Measurements from ENCODE around the gene WFDC9. TPM values are rescaled to one million over a fixed set of nuclear protein-coding genes. Genes with fewer than 3 reads are reported as not detected.
A peak's percentile ranks its signal among the peaks of the same experiment; 100 is the strongest.
"Not testable (repeated sequence)": the region's sequence is repeated elsewhere in the genome, so short reads cannot be mapped to it uniquely, and the experiment has no call there.

The WFDC9 gene
- not detected for polyA plus RNA-seq (ENCODE audit: insufficient read length in 10 of 10)
- long read RNA-seq, donor 1 = 0 reads
- long read RNA-seq, donor 2 = 0 reads
- long read RNA-seq, donor 3 = 0 reads
- long read RNA-seq, donor 4 = 0 reads
- long read RNA-seq, donor 5 = 0 reads
- long read RNA-seq, donor 6 = 0 reads
- long read RNA-seq, donor 7 = 0 reads
- long read RNA-seq, donor 8 = 0 reads
- long read RNA-seq, donor 9 = 0 reads

DNA sequence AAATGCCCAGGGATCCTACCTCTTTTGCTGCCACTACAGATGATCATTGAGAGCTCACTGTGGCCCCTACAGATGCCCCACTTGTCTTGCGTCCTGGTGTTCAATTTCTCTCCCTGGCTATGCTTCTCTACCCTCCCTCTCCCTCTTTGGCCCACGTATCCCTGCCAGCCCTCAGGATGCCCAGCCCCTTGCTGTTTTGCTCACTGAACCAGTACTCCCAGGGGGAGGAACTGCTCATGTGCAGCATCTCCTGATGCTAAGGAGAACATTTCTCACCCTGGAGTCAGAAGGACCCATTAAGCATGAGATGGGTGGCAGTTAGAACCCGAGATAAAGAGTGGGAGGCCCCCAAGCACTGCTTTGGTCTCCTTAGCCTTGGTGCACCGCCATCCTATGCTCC is at the start of gene WFDC9:
WFDC9 (minus strand) TSS at position 101 of the 400 bp plus-strand sequence. CDS start 21,103 bp downstream, outside the sequence.
- DNase-seq = no peak

DNA sequence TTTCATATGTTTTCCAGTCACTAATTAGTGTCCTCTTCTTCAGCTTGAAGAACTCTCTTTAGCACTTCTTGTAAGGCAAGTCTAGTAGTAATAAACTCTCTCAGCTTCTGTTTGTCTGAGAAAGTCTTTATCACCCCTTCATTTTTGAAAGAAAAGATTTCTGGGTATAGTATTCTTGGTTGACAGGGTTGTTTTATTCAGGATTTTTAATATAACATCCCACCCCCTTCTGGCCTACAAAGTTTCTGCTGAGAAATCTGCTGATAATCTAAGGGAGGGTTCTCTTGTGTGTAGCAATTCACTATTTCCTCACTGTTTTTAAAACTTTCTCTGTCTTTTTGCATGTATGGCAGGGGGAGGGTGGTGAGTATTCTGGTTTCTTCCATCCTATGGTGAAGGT is 48.6 kb upstream of the WFDC9 start:
- no peak for DNase-seq

DNA sequence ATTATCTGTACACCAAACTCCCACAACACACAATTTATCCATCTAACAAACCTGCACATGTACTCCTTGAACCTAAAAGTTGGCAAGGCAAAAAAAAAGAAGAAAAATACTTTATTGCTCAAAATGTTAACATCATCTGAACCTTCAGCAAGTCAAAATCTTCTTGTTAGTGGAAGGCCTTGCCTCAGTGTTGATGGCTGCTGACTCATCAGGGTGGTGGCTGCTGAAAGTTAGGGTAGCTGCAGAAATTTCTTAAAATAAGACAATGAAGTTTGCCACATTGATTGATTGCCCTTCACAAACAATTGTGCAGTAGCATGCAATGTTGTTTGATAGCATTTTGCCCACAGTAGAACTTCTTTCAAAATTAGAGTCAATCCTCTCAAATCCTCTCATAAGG is 41.7 kb upstream of the WFDC9 start:
- no peak for DNase-seq

DNA sequence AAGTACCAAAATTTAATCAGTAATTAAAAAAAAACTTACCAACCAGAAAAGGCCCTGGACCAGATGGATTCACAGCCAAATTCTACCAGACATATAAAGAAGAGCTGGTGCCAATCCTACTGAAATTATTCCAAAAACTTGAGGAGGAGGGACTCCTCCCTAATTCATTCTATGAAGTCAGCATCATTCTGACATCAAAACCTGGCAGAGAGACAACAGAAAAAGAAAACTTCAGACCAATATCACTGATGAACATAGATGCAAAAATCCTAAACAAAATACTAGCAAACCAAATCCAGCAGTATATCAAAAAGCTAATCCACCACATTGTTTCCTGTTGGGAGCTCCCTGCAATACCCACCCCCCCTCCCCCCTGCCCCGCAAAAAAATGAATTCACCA is 39.1 kb upstream of the WFDC9 start, which contains the start of gene WFDC11:
WFDC11 (minus strand) TSS at position 101 of the 400 bp plus-strand sequence. CDS start 19,639 bp downstream, outside the sequence.
- no peak for DNase-seq

DNA sequence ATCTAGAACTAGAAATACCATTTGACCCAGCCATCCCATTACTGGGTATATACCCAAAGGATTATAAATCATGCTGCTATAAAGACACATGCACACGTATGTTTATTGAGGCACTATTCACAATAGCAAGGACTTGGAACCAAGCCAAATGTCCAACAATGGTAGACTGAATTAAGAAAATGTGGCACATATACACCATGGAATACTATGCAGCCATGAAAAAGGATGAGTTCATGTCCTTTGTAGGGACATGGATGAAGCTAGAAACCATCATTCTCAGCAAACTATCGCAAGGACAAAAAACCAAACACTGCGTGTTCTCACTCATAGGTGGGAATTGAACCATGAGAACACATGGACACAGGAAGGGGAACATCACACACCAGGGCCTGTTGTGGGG is 26.0 kb upstream of the WFDC9 start:
- DNase-seq = not testable (repeated sequence)

DNA sequence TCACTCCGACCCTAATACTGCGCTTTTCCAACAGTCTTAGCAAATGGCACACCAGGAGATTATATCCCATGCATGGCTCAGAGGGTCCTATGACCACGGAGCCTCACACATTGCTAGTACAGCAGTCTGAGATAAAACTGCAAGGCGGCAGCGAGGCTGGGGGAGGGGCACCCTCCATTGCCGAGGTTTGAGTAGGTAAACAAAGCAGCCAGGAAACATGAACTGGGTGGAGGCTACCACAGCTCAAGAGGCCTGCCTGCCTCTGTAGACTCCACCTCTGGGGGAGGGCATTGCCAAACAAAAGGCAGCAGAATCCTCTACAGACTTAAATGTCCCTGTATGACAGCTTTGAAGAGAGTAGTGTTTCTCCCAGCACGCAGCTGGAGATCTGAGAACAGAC is 20.6 kb upstream of the WFDC9 start:
- not testable (repeated sequence) for DNase-seq

DNA sequence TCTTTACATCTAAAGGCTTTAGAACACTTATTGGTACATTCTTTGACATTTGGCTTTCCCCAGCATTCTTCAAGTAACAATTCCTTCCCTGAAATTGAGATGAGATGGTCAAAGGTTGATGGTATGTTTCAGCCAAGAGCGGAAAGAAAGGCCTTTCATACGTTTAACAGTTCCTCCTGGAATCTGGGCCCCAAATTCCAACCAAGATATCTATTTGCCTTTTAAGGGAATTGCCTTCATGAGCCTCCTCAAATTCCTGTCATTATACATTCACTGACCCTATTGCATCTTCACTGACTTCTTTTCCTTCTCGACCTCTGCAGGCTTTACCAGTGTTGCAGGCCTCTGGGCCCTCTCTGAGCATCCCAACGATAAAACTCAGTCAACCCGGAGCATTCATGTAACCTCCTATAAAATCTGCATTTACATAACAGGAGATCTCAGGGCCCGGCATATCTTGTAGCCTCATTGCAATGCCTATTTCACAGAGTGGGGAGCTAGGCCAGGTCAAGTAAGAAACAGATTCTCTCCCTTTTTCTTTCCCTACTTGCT is 18.3 kb upstream of the WFDC9 start:
- no peak for DNase-seq

DNA sequence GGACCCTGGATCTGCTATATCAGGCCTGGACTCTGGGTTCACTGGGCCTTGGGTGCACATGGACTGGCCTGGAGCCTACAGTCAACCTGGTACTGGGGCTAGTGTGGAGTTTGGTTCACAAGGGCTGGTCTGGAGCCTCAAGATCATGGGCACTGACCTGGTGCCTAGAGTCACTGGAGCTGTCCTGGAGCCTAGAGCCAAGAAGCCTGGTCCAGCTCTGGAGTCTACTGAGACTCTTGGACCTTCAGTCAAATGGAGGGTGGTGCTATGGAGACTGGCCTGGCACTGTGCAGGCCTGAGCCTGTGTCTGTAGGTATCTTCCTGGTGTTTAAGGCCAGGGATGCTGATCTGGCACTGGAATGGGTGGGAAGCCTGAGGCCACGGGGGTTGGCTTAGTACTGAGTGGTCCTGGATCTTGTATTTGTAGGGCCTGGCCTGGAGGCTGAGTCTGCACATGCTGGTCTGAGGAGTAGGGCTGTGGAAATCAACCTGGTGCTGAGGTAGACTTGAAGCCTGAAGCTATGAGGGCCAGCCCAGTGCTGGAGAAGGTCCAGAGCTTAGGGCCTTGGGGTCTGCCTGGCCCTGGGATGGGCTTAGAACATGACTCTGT is 16.5 kb upstream of the WFDC9 start:
- DNase-seq = no peak

DNA sequence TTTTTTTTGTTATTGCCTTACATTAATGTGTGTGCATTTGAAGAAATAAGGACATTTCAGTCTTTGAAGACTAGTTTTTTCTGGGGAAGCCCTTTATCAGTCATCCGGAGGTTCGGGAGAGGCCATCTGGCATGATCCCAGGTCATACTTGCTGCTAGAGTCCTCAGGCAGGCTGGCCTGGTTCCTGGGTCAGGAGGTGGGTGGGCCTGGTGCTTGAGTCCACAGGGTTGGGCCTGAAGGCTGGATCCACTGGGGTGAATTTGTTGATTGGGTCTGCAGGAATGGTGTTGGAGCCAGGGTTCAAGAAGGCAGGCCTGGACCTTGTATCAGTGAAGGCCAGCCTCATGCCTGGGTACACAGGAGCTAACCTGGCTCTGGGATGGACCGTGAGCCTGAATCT is 15.8 kb upstream of the WFDC9 start:
- DNase-seq = no peak

DNA sequence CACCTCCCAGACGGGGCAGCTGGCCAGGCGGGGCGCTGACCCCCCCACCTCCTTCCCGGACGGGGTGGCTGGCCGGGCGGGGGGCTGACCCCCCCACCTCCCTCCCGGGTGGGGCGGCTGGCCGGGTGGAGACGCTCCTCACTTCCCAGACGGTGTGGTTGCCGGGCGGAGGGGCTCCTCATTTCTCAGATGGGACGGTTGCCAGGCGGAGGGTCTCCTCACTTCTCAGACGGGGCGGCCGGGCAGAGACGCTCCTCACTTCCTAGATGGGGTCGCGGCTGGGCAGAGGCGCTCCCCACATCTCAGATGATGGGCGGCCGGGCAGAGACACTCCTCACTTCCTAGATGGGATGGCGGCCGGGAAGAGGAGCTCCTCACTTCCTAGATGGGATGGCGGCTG is 14.8 kb upstream of the WFDC9 start:
- not testable (repeated sequence) for DNase-seq

DNA sequence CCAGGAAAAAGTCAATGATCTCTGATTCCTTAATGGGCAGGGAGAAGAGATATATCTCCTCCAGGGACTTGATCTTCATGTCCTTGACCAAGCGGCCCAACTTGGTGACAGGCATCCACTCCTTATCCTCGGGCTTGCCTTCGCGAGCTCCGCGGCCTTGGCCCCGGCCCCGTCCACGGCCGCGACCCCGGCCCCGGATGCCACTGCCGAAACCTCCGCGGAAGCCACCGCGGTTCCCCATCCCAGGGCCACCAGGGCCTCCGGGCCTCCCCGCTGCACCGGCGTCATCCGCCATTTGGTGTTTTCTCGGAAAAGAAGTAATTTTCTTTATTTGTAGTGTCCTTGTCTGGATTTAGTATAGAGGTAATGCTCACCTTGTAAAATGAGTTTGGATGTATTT is 10.0 kb upstream of the WFDC9 start:
- not testable (repeated sequence) for DNase-seq

DNA sequence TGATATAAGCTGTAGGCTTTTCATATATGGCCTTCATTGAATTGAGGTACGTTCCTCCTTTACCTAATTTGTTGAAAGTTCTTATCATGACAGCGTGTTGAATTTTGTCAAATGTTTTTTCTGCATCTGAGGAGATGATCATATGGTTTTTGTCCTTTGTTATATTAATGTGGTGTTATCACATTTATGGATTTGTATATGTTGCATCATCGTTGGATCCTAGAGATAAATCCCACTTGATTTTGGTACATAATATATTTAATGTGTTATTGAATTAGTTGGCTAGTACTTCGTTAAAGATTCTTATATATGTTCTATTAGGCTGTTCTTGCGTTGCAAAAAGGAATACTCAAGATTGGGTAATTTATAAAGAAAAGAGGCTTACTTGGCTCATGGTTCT is 8.6 kb upstream of the WFDC9 start:
- no peak for DNase-seq

DNA sequence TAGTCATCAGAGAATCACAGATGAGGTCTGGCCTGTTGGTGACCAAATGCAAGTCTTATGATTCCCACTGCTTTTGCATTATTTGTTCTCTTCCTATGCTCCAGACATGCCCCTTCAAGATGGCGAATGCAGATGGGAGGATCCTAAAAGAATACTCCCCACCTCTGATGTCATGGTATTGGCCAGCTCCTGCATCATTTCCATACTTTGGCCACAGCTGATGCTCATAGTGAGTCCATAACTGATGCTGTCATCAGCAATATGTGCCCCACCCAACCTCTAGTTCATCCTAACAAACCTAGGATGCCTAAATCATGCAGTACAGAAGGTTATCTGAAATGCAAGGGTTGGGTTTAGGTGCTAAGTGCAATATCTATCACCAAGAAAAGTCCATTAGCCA is 5.4 kb upstream of the WFDC9 start:
- no peak for DNase-seq

DNA sequence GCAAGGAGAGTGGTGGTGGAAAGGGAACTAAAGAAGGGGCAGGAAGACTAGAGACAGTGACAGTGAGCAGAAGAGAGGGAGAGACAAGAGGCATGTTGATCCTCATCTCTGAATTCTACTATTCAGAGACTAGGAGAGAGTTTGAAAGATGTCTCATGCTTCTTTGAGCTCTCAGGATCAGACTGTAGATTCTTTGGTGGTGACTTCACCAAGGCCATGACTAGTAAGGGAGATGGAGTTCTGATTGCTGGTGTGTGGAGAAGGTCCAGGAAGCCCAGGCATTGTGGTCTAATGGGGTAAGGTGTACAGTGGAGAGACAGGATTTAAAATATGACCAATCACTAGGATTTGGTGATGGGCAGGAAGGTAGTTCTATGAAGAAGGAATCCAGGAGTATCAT is 713 bp downstream of the WFDC9 start:
- no peak for DNase-seq

DNA sequence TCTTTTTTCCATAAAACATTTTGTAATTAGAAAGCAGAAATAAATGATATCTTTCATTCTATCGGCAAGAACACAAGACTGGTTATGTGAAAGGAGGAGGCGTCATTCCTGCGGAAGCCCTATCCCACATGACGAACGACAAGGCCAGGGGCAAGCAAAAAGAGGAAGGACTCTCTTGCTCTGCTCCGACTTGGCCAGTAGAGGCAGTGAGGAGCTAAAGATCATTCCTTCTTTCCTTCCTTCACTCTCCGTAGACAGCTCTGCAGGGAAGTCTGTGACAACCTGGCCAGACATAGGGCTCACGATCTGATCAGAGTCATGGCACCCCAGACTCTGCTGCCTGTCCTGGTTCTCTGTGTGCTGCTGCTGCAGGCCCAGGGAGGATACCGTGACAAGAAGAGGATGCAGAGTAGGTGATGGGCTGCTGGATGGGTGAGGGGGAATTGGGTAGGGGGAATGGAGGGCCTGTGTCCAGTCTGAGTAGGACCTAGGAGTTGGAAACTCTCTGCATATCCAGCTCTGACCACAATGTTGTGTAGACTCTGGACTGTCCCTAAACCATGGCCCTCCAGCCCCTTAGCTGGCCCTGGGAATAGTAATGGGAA is 1.5 kb downstream of the WFDC9 start, which contains the start of gene WFDC10A:
WFDC10A (plus strand) TSS at position 244 of the 605 bp plus-strand sequence; CDS start at position 319, 75 bp downstream.
- peak; percentile 10 to 30 (median 20) for DNase-seq

DNA sequence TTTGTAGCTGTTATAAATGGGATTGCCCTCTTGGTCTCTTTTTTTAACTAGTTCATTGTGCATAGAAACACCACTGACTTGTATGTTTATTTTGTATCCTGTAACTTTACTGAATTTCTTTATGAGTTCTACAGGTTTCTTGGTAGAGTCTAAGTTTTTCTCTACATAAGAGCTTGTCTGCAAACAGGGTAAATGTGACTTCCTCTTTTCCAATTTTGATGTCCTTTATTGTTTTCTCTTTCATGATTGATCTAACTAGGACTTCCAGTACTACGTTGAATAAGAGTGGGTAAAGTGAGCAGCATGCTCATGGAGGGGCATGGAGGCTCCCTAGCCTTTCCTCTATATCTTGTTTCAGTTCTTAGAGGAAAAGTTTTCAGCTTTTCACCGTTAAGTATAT is 4.5 kb downstream of the WFDC9 start:
- DNase-seq = no peak

DNA sequence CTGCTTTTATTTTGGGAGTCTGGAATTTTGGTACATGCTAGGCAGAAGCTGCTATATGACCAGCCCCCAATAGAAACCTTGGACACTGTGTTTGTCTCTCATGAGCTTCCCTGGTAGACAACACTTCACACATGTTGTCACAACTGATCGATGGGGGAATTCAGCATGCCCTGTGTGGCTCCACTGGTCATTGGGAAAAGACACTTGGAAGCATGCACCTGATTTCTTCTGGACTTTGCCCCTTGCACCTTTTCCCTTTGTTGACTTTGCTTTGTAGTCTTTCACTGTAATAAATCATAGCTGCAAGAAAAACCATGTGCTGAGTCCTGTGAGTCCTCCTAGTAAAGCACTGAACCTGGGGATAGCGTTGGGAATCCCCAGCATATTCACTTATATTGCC is 9.5 kb downstream of the WFDC9 start:
- DNase-seq = no peak

DNA sequence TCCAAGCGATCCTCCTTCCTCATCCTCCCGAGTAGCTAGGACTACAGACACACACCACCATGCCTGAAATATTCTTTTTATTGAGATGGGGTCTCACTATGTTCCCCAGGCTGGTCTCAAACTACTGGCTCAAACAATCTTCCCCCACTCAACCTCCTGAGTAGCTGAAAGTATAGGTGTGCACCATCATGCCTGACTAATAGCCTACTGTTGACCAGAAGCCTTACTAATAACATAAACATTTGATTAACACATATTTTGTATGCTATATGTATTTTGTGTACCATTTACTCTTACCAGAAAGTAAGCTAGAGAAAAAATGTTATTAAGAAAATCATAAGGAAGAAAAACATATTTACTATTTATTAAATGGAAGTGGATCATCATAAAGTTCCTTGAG is 13.5 kb downstream of the WFDC9 start:
- DNase-seq = no peak

DNA sequence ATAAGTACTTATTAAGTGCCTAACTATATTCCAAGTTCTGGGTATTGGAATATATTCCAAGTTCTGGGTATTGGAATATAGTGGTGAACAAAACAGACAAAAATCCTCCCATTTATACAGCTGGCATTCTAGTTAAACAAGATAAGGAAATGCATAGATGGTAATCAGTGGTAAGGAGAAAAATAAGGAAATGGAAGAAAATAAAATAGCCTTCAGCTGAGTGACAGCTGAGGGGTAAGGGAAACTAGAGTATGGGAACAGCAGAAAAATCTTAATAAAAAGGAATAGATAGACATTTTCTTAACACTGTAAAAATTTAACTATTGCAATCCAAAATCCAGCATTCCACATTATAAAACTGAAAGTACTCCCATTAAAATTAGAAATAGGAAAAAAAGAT is 18.8 kb downstream of the WFDC9 start:
- DNase-seq = no peak

DNA sequence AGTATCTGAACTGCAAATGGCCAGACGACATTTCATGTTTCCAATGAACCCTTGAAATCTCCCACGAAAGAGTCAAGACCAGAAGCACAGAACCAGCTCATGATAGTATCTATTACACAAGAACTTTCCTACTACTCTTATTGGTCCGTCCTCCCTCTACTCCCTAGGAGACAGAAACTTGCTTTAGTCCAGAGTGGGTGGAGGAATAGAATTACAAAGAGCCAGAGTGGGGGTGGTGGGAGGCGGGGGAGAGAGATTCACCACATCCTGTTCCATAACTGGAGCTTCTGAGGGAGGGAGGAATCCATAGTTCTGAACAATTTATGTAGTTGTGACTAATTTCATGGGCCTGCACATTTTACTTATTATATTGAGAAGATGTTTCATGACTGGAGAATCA is 20.0 kb downstream of the WFDC9 start:
- DNase-seq = peak in 1 of 3 donors; percentile 71

DNA sequence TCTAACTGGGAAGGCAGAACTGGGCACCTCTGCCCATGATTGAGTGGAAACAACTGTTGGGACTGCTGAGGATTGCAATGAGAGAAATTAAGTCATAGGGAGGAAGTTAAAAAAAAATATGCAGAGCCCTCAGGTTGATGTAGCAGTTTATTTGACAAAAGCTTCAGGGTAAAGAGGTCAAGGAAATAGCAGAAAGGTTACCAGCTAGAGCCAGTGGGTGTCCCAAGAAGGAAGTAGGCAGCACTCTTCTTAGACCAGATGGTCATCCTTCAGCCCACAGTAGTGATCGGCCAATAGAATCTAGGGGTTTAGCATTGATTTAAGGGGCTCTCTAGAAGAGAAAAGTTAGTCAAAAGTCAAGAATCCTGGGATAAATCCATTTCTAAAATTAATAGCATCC is 23.3 kb downstream of the WFDC9 start:
- no peak for DNase-seq

DNA sequence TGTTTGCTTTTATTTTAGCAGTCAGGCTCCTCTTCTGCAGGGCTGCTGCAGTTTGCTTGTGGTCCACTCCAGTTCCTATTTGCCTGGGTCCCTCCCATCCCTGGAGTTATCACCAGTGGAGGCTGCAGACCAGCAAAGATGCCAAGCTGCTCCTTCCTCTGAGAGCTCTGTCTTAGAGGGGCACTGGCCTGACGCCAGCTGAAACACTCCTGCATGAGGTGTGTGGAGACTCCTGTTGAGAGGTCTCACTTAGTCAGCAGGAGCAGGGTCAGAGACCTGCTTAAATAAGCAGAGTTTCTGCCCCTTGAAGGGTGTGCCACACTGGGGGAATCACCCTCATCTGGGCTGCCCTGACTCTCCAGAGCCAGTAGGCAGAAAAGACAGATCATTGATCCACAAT is 35.8 kb downstream of the WFDC9 start:
- DNase-seq = no peak

DNA sequence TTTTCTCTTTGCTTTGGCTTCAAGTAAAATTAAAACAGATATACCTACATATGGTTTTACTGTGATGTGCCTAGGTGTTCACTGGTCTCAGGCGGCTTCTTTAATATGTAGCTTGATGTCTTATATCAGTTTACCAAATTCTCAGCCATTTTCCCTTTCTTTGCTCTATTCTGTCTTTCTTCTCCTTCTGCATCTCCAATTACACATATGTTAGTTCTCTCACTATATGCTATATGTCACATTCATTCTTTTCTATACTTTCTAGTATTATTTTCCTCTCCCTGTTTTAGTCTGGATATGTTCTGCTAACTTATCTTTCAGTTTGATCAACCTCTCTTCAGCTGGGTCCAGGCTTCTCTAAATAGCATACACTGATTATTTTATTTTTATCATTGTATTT is 37.6 kb downstream of the WFDC9 start:
- no peak for DNase-seq
